Activated naive CD4-positive, alpha-beta T cell treated with anti-CD3 and anti-CD28 coated beads, Interleukin-2, amount 10 ng/mL, durations not matched to agents 7 days and 5 days (primary cell): ENCODE results near the gene SIRPA.

ENCODE experiments used
- CTCF ChIA-PET: fragments of 350-600 bp; sonication (Branson Sonifier 250); formaldehyde crosslinking; loops from one replicate; lab custom pipeline; 2021; ENCODE audit warnings: antibody characterized with exemption; lab: Charles Lee
- DNase-seq: peaks from one replicate; pipeline ENCODE4 v3.0.0-alpha.2; 2020
- H3K27ac Mint-ChIP-seq: one replicate; pipeline ENCODE4 v1.8.0; 2021; ENCODE audit warnings: mild to moderate bottlenecking, moderate library complexity, mixed read lengths
- H3K27me3 Mint-ChIP-seq: one replicate; pipeline ENCODE4 v1.8.0; 2021; ENCODE audit warnings: mild to moderate bottlenecking, mixed read lengths
- H3K36me3 Mint-ChIP-seq: one replicate; pipeline ENCODE4 v1.8.0; 2021; ENCODE audit warnings: mixed read lengths
- H3K4me1 Mint-ChIP-seq: one replicate; pipeline ENCODE4 v1.8.0; 2021; ENCODE audit warnings: mixed read lengths
- H3K4me3 Mint-ChIP-seq: one replicate; pipeline ENCODE4 v1.8.0; 2021; ENCODE audit warnings: mild to moderate bottlenecking, moderate library complexity, mixed read lengths
- H3K9me3 Mint-ChIP-seq: one replicate; pipeline ENCODE4 v1.8.0; 2021; ENCODE audit warnings: mixed read lengths

Gene SIRPA

DNA sequence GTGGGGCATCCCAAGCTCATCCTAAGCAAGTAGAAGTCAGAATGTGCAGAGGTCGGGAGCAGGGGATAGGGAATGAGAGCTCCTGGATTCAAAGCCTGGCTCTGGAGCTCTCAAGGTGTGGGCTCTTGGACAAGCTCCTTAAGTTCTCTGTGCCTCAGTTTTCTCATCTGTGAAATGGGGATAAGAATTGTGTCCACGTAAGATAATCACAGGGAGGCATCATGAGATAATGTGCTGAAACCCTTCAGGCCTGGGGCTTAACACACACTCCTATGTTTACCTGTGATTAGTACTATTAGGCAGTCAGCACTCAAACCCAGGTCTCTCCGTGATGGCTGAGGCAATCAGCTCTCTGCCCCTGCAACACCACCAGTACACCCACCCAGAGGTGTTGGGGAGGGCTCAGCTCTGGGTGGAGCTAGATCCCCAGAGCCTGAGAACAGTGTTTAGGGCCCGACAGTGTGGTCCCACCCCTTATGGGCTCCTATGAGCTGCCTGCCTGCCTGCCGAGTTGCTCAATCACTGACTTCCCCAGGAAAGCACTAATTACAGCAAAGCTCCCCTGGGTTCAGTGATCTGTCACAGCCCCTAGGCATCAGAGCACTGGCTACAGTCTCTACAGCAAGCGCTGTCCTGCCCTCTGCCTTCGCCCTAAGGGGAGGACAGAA, 6.3 kb upstream of the SIRPA start:
- Mint-ChIP-seq H3K27me3 (peaks cover 77% of the 10 kb centered on the region), H3K4me1 (peaks cover 4% of the 10 kb centered on the region), H3K9me3 (no peaks in the 10 kb centered on the region), H3K36me3 (no peaks in the 10 kb centered on the region), H3K4me3 (no peak overlapping the region), H3K27ac (no peak overlapping the region)
- CTCF ChIA-PET = interaction anchor here (1.7 kb wide), 1 partner anchor 86 kb away, joined by 3 read pairs; no protein-coding TSS in a partner anchor
- no peak for DNase-seq

DNA sequence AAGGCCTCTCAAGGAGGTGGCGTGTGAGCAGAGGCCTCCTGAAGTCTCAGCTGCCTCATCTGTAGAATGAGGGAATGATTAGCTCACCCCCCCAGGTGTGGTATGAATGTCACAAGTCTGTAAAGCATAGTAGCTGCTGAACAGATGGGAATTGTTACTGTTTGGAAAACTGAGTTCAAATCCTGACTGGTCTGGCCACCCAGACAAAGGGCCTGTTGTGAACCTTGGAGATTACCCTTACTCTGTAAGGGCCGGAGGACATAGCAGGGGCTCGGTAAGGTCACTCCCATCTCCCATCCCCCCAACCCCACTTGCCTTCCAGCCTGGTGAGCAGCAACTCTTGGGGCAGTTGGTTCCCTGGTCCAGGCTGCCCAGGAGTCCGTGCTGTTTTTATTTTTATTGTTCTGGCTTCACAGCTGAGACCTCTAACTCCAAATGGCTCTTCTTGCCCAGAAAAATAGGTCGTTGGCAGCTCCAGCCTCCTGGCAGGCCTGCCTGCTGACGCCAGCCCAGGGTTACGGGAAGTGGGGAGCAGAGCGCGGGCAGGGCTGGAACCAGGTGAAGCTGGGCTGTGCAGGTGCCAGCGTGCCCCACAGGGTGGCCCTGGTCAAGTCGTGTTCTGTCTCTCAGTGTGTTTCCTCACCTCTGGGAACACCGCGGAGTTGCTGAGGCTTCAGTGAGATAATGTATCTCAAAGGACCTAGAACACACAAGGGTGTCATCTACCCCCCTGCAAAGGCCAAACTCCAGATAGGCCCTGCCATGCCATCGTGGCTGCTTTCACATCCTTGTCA, 4.5 kb upstream of the SIRPA start:
- no peak for DNase-seq
- no peaks in the 10 kb centered on the region for H3K9me3 Mint-ChIP-seq
- peaks cover 84% of the 10 kb centered on the region for H3K27me3 Mint-ChIP-seq
- no peak overlapping the region for H3K27ac Mint-ChIP-seq
- no peak overlapping the region for H3K4me3 Mint-ChIP-seq
- CTCF ChIA-PET = interaction anchor here (1.7 kb wide), 1 partner anchor 88 kb away, joined by 3 read pairs; no protein-coding TSS in a partner anchor
- H3K36me3 Mint-ChIP-seq = no peaks in the 10 kb centered on the region
- peaks cover 2% of the 10 kb centered on the region for H3K4me1 Mint-ChIP-seq

DNA sequence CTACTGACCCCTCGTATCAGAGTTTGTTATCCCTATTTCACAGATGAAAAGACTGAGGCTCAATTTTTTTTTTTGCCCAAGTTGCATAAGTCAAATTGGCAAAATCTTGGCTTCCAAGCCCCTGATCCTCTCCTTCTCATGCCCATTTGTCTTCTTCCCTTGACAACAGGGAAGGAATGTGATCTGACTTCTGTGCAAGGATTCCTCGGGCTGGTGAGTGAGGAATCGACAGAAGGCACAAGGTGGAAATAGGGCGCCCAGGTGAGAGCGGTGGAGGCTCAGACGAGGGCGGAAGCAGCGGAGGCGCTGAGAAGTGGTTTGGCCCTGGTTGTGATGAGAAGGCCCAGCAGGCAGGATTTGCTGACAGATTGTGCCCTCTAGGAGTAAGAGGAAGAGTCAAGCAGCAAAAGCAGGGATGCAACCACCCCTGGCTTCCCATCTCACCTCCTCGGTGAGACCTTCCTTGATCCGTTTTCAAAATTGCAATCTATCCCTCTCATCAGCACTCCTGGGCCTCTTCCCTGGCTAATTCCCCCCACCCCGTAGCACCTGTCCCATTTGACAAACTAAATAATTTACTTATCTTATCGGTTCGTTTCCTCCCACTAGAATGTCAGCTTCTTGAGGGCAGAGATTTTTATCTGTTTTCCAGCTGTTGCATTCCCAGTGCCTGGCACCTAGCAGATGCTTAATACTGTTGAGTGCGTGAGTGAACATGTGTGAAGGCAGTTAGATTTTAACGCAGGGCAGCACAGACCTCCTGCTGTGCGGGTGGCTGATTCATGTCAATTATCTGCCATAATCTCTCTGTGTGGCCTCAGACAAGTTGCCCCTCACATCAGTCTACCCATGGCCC, 3.7 kb upstream of the SIRPA start:
- Mint-ChIP-seq H3K27me3 (peaks cover 87% of the 10 kb centered on the region), H3K4me3 (no peak overlapping the region)
- CTCF ChIA-PET = no interaction called here

DNA sequence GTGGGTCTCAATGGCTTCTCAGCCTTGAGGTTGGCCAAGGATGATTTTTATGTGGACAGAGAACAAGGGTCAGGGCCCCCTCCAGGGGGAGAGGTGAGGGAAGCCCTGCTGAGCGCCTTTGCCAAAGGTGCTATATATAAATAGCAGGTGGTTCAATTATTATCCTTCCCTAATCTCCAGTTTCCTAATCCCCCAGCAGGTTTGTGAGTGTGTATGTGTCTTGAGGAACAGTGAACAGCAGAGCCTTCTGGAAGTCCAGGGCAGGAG, 3.2 kb upstream of the SIRPA start:
- Mint-ChIP-seq H3K27ac (no peak overlapping the region), H3K9me3 (no peaks in the 10 kb centered on the region), H3K4me3 (no peak overlapping the region), H3K27me3 (peaks cover 93% of the 10 kb centered on the region), H3K4me1 (peaks cover 2% of the 10 kb centered on the region), H3K36me3 (no peaks in the 10 kb centered on the region)
- no peak for DNase-seq
- CTCF ChIA-PET = no interaction called here

More for the DNA sequence above, 3.7 kb upstream of the SIRPA start:
- peaks cover 2% of the 10 kb centered on the region for H3K4me1 Mint-ChIP-seq
- H3K36me3 Mint-ChIP-seq = no peaks in the 10 kb centered on the region
- no peak for DNase-seq
- H3K9me3 Mint-ChIP-seq = no peaks in the 10 kb centered on the region
- no peak overlapping the region for H3K27ac Mint-ChIP-seq

- Mint-ChIP-seq H3K27me3 (peaks cover 94% of the 10 kb centered on the region), H3K27ac (no peak overlapping the region), H3K4me1 (peaks cover 2% of the 10 kb centered on the region), H3K4me3 (no peak overlapping the region), H3K36me3 (no peaks in the 10 kb centered on the region), H3K9me3 (no peaks in the 10 kb centered on the region)
- DNase-seq = no peak
- CTCF ChIA-PET = no interaction called here
Observed at GRCh38 chr20:1893721-1894470, 1.3 kb upstream of the SIRPA start.

- CTCF ChIA-PET = no interaction called here
Observed at GRCh38 chr20:1894471-1894950, 696 bp upstream of the SIRPA start.

DNA sequence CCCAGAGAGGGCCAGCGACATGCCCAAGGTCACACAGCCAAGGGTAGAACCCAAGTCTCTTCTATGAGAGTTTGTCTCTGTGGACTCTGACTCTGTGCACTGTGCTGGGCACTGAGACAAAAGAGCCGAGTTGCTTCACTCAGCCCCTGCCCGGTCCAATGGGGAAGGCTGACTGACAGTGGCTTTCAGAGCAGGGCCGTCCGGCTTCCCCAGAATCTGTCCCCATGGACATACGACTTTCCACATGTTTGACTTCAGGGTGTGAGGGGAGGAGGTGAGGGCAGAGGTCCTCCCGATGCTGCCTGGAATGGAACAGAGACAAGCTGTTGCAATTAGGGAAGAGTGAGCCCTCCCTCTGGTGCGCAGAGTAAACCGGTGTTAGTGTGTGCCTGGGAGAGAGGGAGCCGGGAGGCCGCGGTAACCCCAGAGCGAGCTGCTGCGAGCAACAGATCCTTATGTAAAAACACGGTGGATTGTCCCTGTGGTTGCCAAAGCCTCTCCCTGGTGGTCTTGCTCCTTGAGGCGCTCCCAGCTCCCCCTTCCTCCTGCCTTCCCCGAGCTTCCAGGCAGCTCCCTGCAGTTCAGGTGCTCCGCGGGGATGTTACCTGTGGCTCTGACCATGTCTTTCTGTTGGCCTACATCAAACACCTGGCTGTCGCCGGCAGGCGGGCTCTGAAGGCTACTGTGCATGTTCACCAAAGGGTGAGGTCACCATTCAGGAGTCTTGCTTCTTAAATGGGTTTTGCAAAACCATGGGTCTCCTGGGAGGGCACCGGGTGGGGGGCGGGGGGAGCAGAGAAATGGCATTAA, 672 bp downstream of the SIRPA start:
- no peak overlapping the region for H3K4me3 Mint-ChIP-seq
- no peaks in the 10 kb centered on the region for H3K9me3 Mint-ChIP-seq
- H3K27me3 Mint-ChIP-seq = peaks cover 93% of the 10 kb centered on the region
- H3K36me3 Mint-ChIP-seq = no peaks in the 10 kb centered on the region
- H3K4me1 Mint-ChIP-seq = peaks cover 2% of the 10 kb centered on the region
- H3K27ac Mint-ChIP-seq = no peak overlapping the region
- DNase-seq = no peak
- CTCF ChIA-PET = no interaction called here

More at GRCh38 chr20:1894471-1894950, 696 bp upstream of the SIRPA start:
- peaks cover 94% of the 10 kb centered on the region for H3K27me3 Mint-ChIP-seq
- no peak overlapping the region for H3K4me3 Mint-ChIP-seq
- H3K9me3 Mint-ChIP-seq = no peaks in the 10 kb centered on the region
- no peaks in the 10 kb centered on the region for H3K36me3 Mint-ChIP-seq
- peaks cover 2% of the 10 kb centered on the region for H3K4me1 Mint-ChIP-seq
- H3K27ac Mint-ChIP-seq = no peak overlapping the region
- no peak for DNase-seq

DNA sequence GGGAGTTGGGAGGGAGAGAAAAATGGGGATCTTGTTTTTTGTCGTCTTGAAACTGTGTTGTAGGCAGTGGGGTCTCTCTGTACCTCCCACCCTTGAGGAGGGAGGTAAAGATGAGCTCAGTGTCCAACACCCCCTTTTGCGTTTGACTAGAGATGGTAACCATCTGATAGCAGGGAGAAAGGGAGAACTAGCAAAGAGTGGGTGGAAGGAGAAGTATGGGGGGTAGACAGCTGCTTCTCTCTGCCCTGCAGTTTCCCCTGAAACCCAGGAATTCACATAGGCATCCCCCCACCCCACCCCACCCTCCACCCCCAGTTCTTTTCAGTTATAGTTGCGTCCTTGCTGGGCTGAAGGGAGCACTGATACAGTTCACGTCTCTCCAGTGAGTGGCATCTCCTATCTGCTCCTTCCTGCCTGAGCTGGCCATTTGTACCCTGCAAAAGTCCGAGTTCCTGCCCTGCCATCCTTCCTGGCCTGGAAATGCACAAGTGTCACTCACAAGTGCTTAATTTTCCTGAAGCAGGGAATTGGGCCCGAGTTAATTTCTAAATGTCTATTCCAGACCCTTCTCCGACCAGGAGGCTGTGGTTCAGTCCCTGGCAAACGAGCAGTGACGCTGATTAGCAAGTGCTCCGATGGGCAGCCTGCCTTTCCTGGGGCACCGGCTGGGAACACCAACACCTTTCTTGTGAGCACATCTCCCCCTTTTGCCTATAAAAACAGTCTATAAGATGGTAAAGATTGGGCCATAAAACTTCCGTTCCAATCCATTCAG, 1.5 kb downstream of the SIRPA start:
- H3K27ac Mint-ChIP-seq = no peak overlapping the region
- H3K36me3 Mint-ChIP-seq = no peaks in the 10 kb centered on the region
- H3K4me3 Mint-ChIP-seq = no peak overlapping the region
- H3K27me3 Mint-ChIP-seq = peaks cover 92% of the 10 kb centered on the region
- CTCF ChIA-PET = no interaction called here
- DNase-seq = no peak
- no peaks in the 10 kb centered on the region for H3K9me3 Mint-ChIP-seq
- peaks cover 2% of the 10 kb centered on the region for H3K4me1 Mint-ChIP-seq

GRCh38 chr20:1897541-1897940, 2.3 kb downstream of the SIRPA start:
- Mint-ChIP-seq H3K27ac (no peak overlapping the region), H3K4me1 (peaks cover 2% of the 10 kb centered on the region), H3K36me3 (no peaks in the 10 kb centered on the region), H3K4me3 (no peak overlapping the region), H3K27me3 (peaks cover 86% of the 10 kb centered on the region), H3K9me3 (no peaks in the 10 kb centered on the region)
- no peak for DNase-seq
- CTCF ChIA-PET = no interaction called here

DNA sequence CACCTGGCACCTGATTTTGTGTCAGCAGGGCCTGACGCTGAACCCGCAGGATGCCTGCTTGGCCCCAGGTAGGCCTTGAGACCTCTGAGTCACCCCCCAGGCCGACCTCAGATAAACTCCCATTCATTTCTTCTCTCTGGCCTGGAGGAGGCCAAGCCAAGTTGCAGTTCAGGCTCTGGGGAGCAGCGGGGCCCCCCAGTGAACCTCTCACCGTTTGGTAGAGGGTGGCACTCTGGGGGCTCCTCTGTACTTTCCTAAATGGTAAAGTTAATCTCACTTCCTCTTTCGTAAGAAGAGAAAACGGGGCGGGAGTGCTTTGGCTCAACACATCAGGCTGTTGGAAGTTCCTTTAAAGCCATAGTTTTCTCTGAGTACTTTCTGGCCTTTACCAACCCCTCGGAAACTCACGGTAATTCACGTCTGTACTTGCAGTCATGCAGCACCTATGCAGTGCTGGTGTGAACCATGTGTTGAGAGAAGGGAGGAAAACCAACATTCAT, 2.8 kb downstream of the SIRPA start:
- no peak overlapping the region for H3K4me3 Mint-ChIP-seq
- H3K27me3 Mint-ChIP-seq = peaks cover 83% of the 10 kb centered on the region
- H3K27ac Mint-ChIP-seq = no peak overlapping the region
- no peaks in the 10 kb centered on the region for H3K36me3 Mint-ChIP-seq
- CTCF ChIA-PET = no interaction called here
- H3K4me1 Mint-ChIP-seq = peaks cover 2% of the 10 kb centered on the region
- no peaks in the 10 kb centered on the region for H3K9me3 Mint-ChIP-seq
- no peak for DNase-seq

DNA sequence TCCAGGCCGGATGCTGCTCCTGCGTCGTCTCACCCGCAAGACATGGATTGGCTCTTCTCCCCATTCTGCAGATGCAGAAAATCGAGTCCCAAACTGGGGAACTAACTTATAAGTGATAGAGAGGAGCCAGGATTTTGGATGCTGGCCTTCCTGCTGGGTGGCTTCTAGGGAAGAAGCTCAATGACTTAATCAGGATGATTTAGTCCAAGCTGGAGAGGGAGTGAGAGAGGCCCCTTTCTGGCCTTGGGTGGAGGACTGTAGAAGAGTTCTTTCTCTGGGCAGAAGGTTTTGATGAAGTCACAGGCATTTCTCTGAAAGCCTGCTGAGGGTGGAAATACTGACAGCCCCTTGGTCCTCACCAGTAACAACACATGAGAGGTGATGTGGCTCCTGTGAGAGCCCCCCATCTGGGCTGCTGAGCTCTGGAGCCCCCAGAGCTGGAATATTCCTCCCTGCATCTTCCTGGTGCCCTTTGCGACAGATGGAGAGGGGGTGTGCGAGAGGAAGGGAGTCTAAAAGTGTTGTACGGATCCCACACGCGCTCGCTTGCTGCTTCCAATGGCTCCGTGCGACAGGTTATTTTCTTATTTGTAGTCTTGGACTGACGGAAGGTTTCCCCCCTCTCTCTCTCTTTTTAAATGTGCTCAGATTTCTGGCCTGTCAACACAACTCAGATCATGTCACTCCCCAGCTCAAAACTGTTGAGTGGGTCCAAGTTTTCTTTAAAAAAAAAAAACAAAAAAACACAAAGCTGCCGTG, 3.5 kb downstream of the SIRPA start:
- Mint-ChIP-seq H3K27me3 (peaks cover 82% of the 10 kb centered on the region), H3K4me1 (peaks cover 2% of the 10 kb centered on the region), H3K9me3 (no peaks in the 10 kb centered on the region), H3K4me3 (no peak overlapping the region), H3K27ac (no peak overlapping the region), H3K36me3 (no peaks in the 10 kb centered on the region)
- CTCF ChIA-PET = no interaction called here
- DNase-seq = no peak

DNA sequence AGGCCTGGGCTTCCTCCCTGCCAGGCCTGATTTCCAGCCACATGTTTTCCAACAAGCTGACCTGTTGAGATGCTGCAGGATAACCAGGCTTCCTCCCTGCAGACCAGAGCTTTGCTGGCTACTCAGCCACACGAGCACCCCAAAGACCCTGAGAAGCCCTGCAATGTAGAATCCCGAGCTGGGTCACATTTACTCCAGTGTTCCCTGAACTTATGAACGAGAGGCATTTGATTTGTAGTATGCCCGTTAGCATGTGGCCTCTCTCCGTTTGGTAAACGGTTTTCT, 4.0 kb downstream of the SIRPA start:
- peaks cover 77% of the 10 kb centered on the region for H3K27me3 Mint-ChIP-seq
- peaks cover 2% of the 10 kb centered on the region for H3K4me1 Mint-ChIP-seq
- H3K9me3 Mint-ChIP-seq = no peaks in the 10 kb centered on the region
- no peak overlapping the region for H3K4me3 Mint-ChIP-seq
- CTCF ChIA-PET = no interaction called here
- no peak overlapping the region for H3K27ac Mint-ChIP-seq
- H3K36me3 Mint-ChIP-seq = no peaks in the 10 kb centered on the region
- DNase-seq = no peak
